Right renal pelvis (tissue), 4 donors: ENCODE results near the gene HOXC5. TPM values are rescaled to one million over a fixed set of nuclear protein-coding genes. Genes with fewer than 3 reads are reported as not detected.

Experiments
- polyA plus RNA-seq, 4 donors: library from polyadenylated mRNA; unstranded; fragments of 120-200 nt; gene quantifications; one replicate each; pipeline ENCODE4 v1.2.1, GENCODE V29; 2013; ENCODE audit not compliant: insufficient read length in 4 of 4

Gene HOXC5
- polyA plus RNA-seq, 4 donors, result 1.6 to 2.3 (median 1.9) TPM

Other genes with a start within 250 kb of the HOXC5 start
- not detected for gene HOXC13, start 94.2 kb upstream of the HOXC5 start, polyA plus RNA-seq
- under 1 TPM in 1 of 4 donors, not detected in 3; 0.03 TPM for gene HOXC12, start 78.1 kb upstream of the HOXC5 start, polyA plus RNA-seq
- 1 to 10 TPM; 1.4 to 4.3 (median 2.1) TPM for gene HOXC11, start 59.9 kb upstream of the HOXC5 start, polyA plus RNA-seq
- 1 to 10 TPM; 1.0 to 4.1 (median 1.5) TPM for gene HOTAIR, start 58.1 kb upstream of the HOXC5 start, polyA plus RNA-seq
- gene HOXC10, start 47.9 kb upstream of the HOXC5 start, polyA plus RNA-seq, result 10 to 100 TPM; 59.2 to 69.0 (median 63.7) TPM
- gene HOXC9, start 32.9 kb upstream of the HOXC5 start, polyA plus RNA-seq, result 10 to 100 TPM; 15.9 to 22.1 (median 19.7) TPM
- gene HOXC8, start 24.1 kb upstream of the HOXC5 start, polyA plus RNA-seq, result 1 to 10 TPM; 8.4 to 9.6 (median 8.9) TPM
- 10 to 100 TPM; 28.5 to 36.8 (median 32.1) TPM for gene HOXC6, start 4.6 kb upstream of the HOXC5 start, polyA plus RNA-seq
- gene HOXC4, start 20.8 kb downstream of the HOXC5 start, polyA plus RNA-seq, result 10 to 100 TPM; 42.7 to 53.0 (median 51.1) TPM
- 10 to 100 TPM; 30.7 to 36.1 (median 33.8) TPM for gene SMUG1, start 155.9 kb downstream of the HOXC5 start, polyA plus RNA-seq
- 100 to 1,000 TPM; 103 to 136 (median 126) TPM for gene CBX5, start 247.1 kb downstream of the HOXC5 start, polyA plus RNA-seq
- gene HNRNPA1, start 247.7 kb downstream of the HOXC5 start, polyA plus RNA-seq, result 1,000 to 10,000 TPM; 3,341 to 3,757 (median 3,663) TPM